HepG2 (cell line): ENCODE measurements around the gene SLC34A3. TPM values are rescaled to one million over a fixed set of nuclear protein-coding genes. Genes with fewer than 3 reads are reported as not detected.

Experiments
- CHCHD3 ChIP-seq: sonication (generic); formaldehyde crosslinking; IDR thresholded peaks from 2 replicates; pipeline ENCODE4 v1.8.0; 2022; ENCODE audit warnings: mild to moderate bottlenecking, missing genetic modification reagents, moderate library complexity
- HMGXB4 ChIP-seq, 2 experiments: sonication (generic) in 1 of 2; formaldehyde crosslinking in 1 of 2; IDR thresholded peaks; 2 replicates each; pipeline versions ENCODE4 v1.4.0 to v1.6.1; 2018 to 2020; ENCODE audit warnings: missing genetic modification reagents in 2 of 2, borderline replicate concordance in 1 of 2, low read depth in 1 of 2, mild to moderate bottlenecking in 1 of 2, missing biosample characterization in 1 of 2
- ZBTB26 ChIP-seq: IDR thresholded peaks from 2 replicates; pipeline ENCODE4 v1.6.1; 2016; ENCODE audit warnings: missing compliant biosample characterization, missing genetic modification reagents, borderline replicate concordance
- ZBTB40 ChIP-seq, 2 experiments: fragments of 450-650 bp in 1 of 2; sonication (generic) in 1 of 2; formaldehyde crosslinking in 1 of 2; IDR thresholded peaks; 2 replicates each; pipeline versions ENCODE4 v1.6.1 to v1.8.0; 2016 to 2022; ENCODE audit warnings: antibody characterized with exemption in 1 of 2, mild to moderate bottlenecking in 1 of 2, missing genetic modification reagents in 1 of 2
- ZNF407 ChIP-seq: sonication (generic); formaldehyde crosslinking; IDR thresholded peaks from one replicate; pipeline ENCODE4 v1.5.1; 2020; ENCODE audit warnings: mild to moderate bottlenecking, missing genetic modification reagents; ENCODE audit errors: not compliant biosample characterization
- ZNF598 ChIP-seq: sonication (generic); formaldehyde crosslinking; IDR thresholded peaks from 2 replicates; pipeline ENCODE4 v1.5.1; 2020; ENCODE audit warnings: mild to moderate bottlenecking, missing genetic modification reagents, borderline replicate concordance
- polyA plus RNA-seq, 8 experiments: library from polyadenylated mRNA; depleted of rRNA in 3 of 8; stranded (reverse) in 7 of 8; unstranded in 1 of 8; fragments of >200 nt; fragmentation: Illumina TruSeq in 4 of 8; extraction: Trizol in 4 of 8; gene quantifications; 2 replicates each; pipeline versions ENCODE4 v1.2.1 to v1.2.3, GENCODE V29; 2011 to 2016; ENCODE audit warnings: low read depth in 4 of 8, missing spikeins in 1 of 8, mixed read lengths in 1 of 8; ENCODE audit not compliant: insufficient read depth in 1 of 8
- total RNA-seq, 5 experiments: library from RNA; depleted of rRNA; stranded (reverse); fragments of >200 nt; fragmentation: Illumina TruSeq; extraction: Trizol; gene quantifications; 2 replicates each; pipeline ENCODE4 v1.2.3, GENCODE V29; 2016; ENCODE audit warnings: low read depth in 1 of 5

SLC34A3 gene
- total and polyA plus RNA-seq, 2 of the 13 experiments (the other 11 are each of a cell fraction or from before 2014, with no cell fraction given), result 0.07 to 1.0 TPM

- peak; percentile 85 to 95; a peak in 3 of 4 replicates for TF ChIP-seq HMGXB4 (CRISPR knock-in tag; IDR thresholded peaks at IDR 0.05; ENCODE audit: borderline replicate concordance in 1 of 2, low read depth in 1 of 2)
- TF ChIP-seq ZBTB26 (CRISPR knock-in tag), result no peak
- TF ChIP-seq ZNF598, result peak; percentile 78; the same call in 1 of the 2 replicates
- no peak for TF ChIP-seq CHCHD3 (CRISPR knock-in tag)
- TF ChIP-seq ZNF407, result peak; percentile 50
- TF ChIP-seq ZBTB40 (IDR thresholded peaks at IDR 0.05), result no peak
- TF ChIP-seq ZBTB40 (CRISPR knock-in tag; IDR thresholded peaks at IDR 0.05), result peak; percentile 67
Measured at GRCh38 chr9:137240318-137240840, 9.7 kb downstream of the SLC34A3 start (continued).
